GM18526 (cell line): Measurements from ENCODE around the gene ZNF285.

ENCODE experiments used
- POLR2A ChIP-seq: IDR thresholded peaks from 3 replicates; pipeline ENCODE4 v1.6.1; 2011; ENCODE audit not compliant: insufficient read length; ENCODE audit errors: extremely low read depth

The ZNF285 gene

GRCh38 chr19:44401139-44402115 lies at the start of gene ZNF285:
Gene ZNF285, minus strand, starts transcription at chr19:44401608. Its CDS starts 4,395 bp downstream, at chr19:44397213.
- peak; percentile 23 for TF ChIP-seq POLR2A

- TF ChIP-seq POLR2A: no peak
These were observed 46.7 kb upstream of the ZNF285 start, which contains the start of gene ZNF229 for GRCh38 chr19:44447916-44448674. Gene ZNF229, minus strand, starts transcription at chr19:44448472. Its CDS starts 5,625 bp downstream, at chr19:44442847.

DNA sequence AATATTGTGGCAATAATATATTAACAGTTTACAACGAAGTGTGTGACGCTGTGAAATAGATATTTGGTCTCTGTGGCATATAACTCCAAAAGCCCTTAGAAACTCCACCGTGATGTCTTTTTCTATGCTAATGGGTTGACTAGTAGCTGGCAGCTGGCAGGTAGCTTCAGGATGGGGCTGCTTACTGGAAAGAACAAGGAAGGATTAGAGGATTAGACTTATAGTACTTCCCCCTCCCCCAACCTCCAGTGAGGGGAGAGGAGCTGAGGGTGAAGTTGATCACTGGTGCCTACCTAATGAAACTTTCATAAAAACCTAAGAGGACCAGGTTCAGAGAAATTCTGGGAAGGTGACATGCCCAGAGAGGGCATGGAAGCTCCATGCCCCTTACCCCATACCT lies 37.0 kb upstream of the ZNF285 start:
- no peak for TF ChIP-seq POLR2A

DNA sequence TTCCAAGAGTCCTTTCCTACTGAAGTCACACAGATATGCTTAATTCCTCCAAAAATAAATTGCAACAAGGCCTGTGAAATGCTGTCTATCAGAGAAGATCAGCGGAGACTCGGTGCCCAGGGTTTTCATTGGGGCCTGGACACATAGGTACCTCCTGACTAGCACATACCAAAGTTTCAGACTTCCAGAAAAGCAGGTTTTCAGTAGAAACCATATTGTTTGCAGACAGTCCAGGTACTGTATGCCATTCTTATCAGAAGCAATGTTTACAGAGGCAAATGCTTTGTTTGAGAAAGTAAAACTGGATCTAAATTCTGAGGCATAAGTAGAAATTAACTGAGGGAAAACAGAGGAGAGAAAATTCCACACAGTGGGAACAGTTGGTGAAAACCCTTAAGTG lies 34.0 kb upstream of the ZNF285 start:
- TF ChIP-seq POLR2A: no peak

DNA sequence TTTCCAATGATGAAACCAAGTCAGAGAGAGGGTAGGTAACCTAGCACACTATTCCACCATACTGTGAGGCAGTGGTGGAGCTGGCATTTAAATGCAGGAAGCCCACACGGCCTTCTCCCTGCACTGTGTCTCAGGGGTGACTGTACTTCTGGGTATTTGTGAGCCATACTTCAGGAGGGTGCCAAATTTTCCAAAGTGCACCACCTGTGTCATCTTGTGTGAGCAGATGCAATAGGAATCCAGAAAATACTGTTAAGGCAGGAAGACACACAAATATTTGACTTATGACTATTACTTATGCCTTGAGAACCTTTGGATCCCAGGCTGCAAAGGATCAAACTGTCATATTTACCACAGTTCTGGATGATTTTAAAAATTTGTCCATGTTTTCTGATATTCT lies 29.5 kb upstream of the ZNF285 start:
- no peak for TF ChIP-seq POLR2A

DNA sequence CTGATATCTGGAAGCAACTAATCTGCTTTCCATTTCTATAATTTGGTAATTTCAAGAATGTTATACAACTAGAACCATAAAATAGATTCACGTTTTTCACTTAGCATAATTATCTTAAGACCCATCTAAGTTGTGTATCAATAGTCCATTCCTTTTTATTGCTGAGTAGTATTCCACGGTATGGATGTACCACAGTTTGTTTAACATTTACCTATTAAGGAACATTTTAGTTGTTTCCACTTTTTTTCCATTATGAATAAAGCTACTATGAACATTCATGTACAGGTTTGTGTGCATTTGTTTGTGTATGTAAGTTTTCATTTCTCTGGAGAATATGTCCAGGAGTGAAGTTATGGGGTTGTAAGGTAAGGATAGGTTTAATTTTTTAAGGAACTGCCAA lies 26.6 kb downstream of the ZNF285 start:
- no peak for TF ChIP-seq POLR2A

- TF ChIP-seq POLR2A: no peak
These were observed 29.5 kb downstream of the ZNF285 start for GRCh38 chr19:44371815-44372480.

DNA sequence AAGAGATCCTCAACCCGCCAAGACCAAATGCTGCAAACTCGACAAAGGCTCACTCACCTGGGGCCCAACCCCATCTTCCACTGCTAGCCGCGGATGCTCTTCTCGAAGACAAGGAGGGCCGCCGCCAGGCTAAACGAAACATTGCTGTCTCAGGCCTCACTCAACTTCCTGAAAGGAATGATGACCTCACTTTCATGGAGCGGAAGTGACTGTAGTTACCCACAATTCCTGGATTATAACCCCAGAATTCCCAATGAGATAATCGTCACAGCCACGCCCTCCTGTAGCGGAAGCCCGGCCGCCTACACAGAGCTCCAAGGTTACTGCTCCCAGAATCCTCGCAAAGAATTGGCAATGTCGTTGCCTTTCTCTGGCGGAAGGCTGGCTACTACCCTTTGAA lies 34.4 kb downstream of the ZNF285 start:
- no peak for TF ChIP-seq POLR2A

- TF ChIP-seq POLR2A: no peak
These were observed 44.9 kb downstream of the ZNF285 start, which contains the start of gene ZNF112 for GRCh38 chr19:44356383-44357111. Gene ZNF112, minus strand, starts transcription at chr19:44356680. Its CDS starts 16,141 bp downstream, at chr19:44340539.

DNA sequence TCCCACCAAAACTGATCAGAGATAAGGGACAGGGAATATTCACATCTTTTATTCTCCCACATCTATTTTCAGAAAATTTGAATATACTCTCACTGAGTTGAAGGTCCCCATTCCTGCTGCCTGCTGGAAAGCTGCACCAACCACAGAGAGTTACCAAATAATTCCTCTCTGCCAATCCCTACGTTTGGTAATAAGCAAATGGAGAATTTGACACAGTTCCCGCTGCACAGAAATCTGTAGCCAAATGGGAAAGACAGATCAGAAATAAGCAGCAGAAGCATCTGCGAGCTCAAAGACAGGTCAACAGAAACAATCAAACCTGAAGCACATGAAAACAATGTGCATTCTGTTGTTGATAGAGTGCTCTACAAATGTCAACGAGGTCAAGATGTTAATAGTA lies 54.9 kb downstream of the ZNF285 start:
- TF ChIP-seq POLR2A: no peak

- TF ChIP-seq POLR2A: no peak
These were observed 55.4 kb downstream of the ZNF285 start for GRCh38 chr19:44345959-44346358.

DNA sequence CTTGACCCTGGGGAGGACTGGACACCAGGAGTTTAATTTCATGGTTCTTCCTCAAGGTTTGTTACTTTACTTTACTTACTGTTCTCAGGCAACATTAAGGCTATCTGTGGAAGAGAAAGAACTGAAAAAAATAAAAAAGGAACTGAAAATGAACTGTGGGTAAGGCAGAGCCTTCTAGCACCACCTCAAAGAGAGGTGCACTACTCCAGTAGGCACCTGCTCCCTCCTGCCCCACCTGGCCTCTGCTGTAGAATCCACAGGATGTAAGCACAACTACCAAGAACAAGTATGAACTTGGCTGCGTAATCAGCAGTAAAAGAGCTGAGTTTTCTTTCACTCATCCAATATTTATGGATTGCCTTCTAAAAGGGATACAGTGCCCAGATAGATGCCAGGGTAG lies 57.2 kb downstream of the ZNF285 start:
- TF ChIP-seq POLR2A: no peak

DNA sequence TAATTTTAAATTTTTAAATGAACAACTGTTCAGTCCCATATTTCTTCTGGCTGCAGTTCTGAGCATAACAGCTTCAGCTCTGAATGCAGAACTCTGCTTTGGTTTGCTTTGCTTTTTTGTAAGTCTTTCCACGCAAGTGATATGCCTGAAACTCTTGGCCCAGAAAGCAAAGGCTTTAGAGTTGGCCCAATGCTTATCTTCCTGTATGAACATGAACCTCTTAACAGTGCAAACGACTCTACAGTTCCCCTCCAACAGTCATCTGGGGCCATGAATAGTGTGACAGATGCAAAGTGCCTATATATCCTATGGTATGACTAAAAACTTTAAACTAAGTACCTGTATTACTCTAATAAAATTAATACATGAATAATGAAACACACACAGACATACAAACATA lies 59.6 kb downstream of the ZNF285 start:
- no peak for TF ChIP-seq POLR2A
